ENCODE measurements around the gene LSAMP. TPM values are rescaled to one million over a fixed set of nuclear protein-coding genes. Genes with fewer than 3 reads are reported as not detected.

Gene LSAMP
- total RNA-seq, 1 experiment from 2014 or later: 10.1 TPM

DNA sequence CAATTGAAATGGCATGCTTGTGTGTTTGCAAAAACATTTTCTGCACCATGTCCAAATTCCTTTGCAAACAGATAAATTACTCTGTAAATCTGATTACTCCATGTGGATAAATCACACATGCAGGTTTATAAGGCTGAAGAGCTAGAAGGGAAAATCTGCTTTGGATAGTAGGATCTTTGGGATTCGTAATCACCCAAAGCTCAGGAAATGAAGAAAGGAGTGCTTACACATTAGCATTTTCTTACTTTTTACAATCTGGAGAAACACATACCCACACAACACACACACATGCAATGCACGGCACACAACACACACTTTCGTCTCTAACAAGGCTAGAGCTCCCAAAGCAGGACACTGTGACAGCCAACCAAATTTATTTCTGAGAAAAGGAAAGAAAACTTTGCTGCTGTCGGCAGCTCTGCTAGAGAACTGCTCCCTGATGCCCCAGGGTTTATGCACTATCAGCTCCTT lies 2.1 kb downstream of the LSAMP start:
- TF ChIP-seq EZH2 (IDR thresholded peaks at IDR 0.05; ENCODE audit: borderline replicate concordance, low read depth, low read length, poor library complexity, severe bottlenecking): no peak
- TF ChIP-seq, protein P1, sequence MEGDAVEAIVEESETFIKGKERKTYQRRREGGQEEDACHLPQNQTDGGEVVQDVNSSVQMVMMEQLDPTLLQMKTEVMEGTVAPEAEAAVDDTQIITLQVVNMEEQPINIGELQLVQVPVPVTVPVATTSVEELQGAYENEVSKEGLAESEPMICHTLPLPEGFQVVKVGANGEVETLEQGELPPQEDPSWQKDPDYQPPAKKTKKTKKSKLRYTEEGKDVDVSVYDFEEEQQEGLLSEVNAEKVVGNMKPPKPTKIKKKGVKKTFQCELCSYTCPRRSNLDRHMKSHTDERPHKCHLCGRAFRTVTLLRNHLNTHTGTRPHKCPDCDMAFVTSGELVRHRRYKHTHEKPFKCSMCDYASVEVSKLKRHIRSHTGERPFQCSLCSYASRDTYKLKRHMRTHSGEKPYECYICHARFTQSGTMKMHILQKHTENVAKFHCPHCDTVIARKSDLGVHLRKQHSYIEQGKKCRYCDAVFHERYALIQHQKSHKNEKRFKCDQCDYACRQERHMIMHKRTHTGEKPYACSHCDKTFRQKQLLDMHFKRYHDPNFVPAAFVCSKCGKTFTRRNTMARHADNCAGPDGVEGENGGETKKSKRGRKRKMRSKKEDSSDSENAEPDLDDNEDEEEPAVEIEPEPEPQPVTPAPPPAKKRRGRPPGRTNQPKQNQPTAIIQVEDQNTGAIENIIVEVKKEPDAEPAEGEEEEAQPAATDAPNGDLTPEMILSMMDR (conservative IDR thresholded peaks at IDR 0.05; ENCODE audit: low read depth, low read length): no peak
- POLR2A ChIA-PET (ENCODE audit: low non-redundant PET): no interaction called here
- DNase-seq (ENCODE audit: low spot score): peak; percentile 24
- intact Hi-C loops (cut with micrococcal nuclease; ENCODE audit: unreplicated experiment): loop anchor here (10.0 kb wide), 2 partner anchors 312 to 458 kb away; no protein-coding TSS in a partner anchor
- BruUV-seq (replicated peaks): no TSS peak
- CTCF ChIA-PET: no interaction called here
- H3K27me3 ChIP-seq (replicated peaks; ENCODE audit: insufficient read depth, low read depth, low read length, poor library complexity): no peaks in the 10 kb centered on the region
- H3K27ac ChIP-seq (ENCODE audit: low read depth, low read length, poor library complexity, severe bottlenecking): peak overlapping the region; percentile 15
- peak overlapping the region; percentile 56 for H3K4me3 ChIP-seq (ENCODE audit: low read depth, low read length, poor library complexity, severe bottlenecking)
- H3K36me3 ChIP-seq (ENCODE audit: insufficient read depth, low read length, poor library complexity, severe bottlenecking): no peaks in the 10 kb centered on the region
- peaks cover 9% of the 10 kb centered on the region for H3K4me1 ChIP-seq (ENCODE audit: insufficient read depth, low read length, poor library complexity, severe bottlenecking)
- no peaks in the 10 kb centered on the region for H3K9me3 ChIP-seq (ENCODE audit: low read depth, low read length, poor library complexity, severe bottlenecking)

DNA sequence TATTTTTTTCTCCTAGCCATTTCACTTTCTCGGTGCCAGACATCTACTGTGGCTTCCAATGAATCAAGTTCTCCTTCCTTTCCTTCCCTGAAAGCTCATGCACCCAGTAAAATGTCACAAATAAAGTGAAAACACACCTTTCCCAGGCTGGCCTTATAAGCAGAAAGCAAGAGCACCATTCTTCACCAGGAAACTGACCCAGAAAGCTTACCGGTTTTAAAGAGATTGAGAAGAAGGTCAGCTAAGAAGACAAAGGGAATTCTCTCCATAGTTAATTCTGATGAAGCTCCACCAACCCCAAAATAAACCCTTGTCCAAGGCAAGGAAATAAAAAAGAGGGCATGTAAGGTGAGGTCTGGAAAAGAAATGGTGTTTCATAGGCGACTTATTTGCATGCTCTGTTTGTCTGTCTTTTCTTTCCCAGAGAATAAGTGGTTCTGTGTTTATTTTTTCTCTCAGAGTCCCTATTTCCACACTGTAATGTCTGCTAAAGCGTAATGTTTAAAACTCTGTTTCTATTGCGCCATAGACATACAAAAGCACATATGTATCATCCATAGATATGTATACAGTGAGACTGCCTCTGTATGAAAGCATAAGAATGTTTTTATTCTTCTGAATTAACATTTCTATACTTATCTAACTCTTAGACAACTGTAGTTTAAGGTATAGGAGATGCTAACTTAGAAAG lies 2.8 kb downstream of the LSAMP start:
- Histone ChIP-seq H3K27ac (ENCODE audit: low read depth, low read length, poor library complexity, severe bottlenecking) (no peak overlapping the region), H3K4me3 (ENCODE audit: low read depth, low read length, poor library complexity, severe bottlenecking) (peak overlapping the region; percentile 56), H3K4me1 (ENCODE audit: insufficient read depth, low read length, poor library complexity, severe bottlenecking) (peaks cover 9% of the 10 kb centered on the region), H3K9me3 (ENCODE audit: low read depth, low read length, poor library complexity, severe bottlenecking) (no peaks in the 10 kb centered on the region), H3K36me3 (ENCODE audit: insufficient read depth, low read length, poor library complexity, severe bottlenecking) (no peaks in the 10 kb centered on the region), H3K27me3 (replicated peaks; ENCODE audit: insufficient read depth, low read depth, low read length, poor library complexity) (no peaks in the 10 kb centered on the region)
- POLR2A ChIA-PET (ENCODE audit: low non-redundant PET): no interaction called here
- CTCF ChIA-PET: no interaction called here
- DNase-seq (ENCODE audit: low spot score): no peak
- intact Hi-C loops (cut with micrococcal nuclease; ENCODE audit: unreplicated experiment): loop anchor here (10.0 kb wide), 2 partner anchors 312 to 458 kb away; no protein-coding TSS in a partner anchor
- BruUV-seq (replicated peaks): no TSS peak
- TF ChIP-seq, protein P1 (conservative IDR thresholded peaks at IDR 0.05; ENCODE audit: low read depth, low read length): no peak
- TF ChIP-seq EZH2 (IDR thresholded peaks at IDR 0.05; ENCODE audit: borderline replicate concordance, low read depth, low read length, poor library complexity, severe bottlenecking): no peak

DNA sequence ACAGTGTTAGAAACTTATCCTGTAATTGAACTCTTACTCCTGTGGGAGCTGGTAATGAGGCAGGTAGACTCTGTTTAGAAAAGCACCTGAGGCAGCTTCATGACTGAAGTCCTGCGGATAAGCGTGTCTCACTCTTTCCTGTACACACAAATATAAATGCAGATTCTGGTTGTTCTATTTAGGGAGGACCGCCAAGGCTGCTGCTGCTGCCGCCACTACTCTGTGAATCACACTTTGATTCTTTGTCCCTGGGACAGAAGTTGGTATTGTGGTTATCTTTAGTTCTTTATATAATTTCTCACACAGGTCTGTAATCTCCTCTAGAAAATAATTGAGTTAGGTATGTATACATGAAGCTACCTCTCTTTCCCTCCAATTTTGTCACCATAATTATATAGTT lies 3.6 kb downstream of the LSAMP start:
- peaks cover 9% of the 10 kb centered on the region for H3K4me1 ChIP-seq (ENCODE audit: insufficient read depth, low read length, poor library complexity, severe bottlenecking)
- no peak for DNase-seq (ENCODE audit: low spot score)
- no peaks in the 10 kb centered on the region for H3K9me3 ChIP-seq (ENCODE audit: low read depth, low read length, poor library complexity, severe bottlenecking)
- no peaks in the 10 kb centered on the region for H3K36me3 ChIP-seq (ENCODE audit: insufficient read depth, low read length, poor library complexity, severe bottlenecking)
- BruUV-seq (replicated peaks): no TSS peak
- TF ChIP-seq EZH2 (IDR thresholded peaks at IDR 0.05; ENCODE audit: borderline replicate concordance, low read depth, low read length, poor library complexity, severe bottlenecking): no peak
- TF ChIP-seq, protein P1 (conservative IDR thresholded peaks at IDR 0.05; ENCODE audit: low read depth, low read length): no peak
- ChIA-PET POLR2A (ENCODE audit: low non-redundant PET) (no interaction called here), CTCF (no interaction called here)
- intact Hi-C loops (cut with micrococcal nuclease; ENCODE audit: unreplicated experiment): loop anchor here (10.0 kb wide), 2 partner anchors 313 to 457 kb away; no protein-coding TSS in a partner anchor
- H3K27me3 ChIP-seq (replicated peaks; ENCODE audit: insufficient read depth, low read depth, low read length, poor library complexity): no peaks in the 10 kb centered on the region
- H3K4me3 ChIP-seq (ENCODE audit: low read depth, low read length, poor library complexity, severe bottlenecking): peak overlapping the region; percentile 56
- no peak overlapping the region for H3K27ac ChIP-seq (ENCODE audit: low read depth, low read length, poor library complexity, severe bottlenecking)

Data from A673 (cell line).